ENCODE results near the gene PAGE3. TPM values are rescaled to one million over a fixed set of nuclear protein-coding genes. Genes with fewer than 3 reads are reported as not detected.

Gene PAGE3
- total and polyA plus RNA-seq, 2 experiments from 2014 or later, result not detected

GRCh38 chrX:55253528-55253927, 11.2 kb downstream of the PAGE3 start:
- no peak overlapping the region for H3K9ac ChIP-seq
- no peak for DNase-seq
- H3K4me3 ChIP-seq, result no peak overlapping the region
- no peaks in the 10 kb centered on the region for H3K9me2 ChIP-seq (ENCODE audit: insufficient read depth)
- H3K4me1 ChIP-seq (ENCODE audit: insufficient read depth), result no peaks in the 10 kb centered on the region
- in situ Hi-C loops (cut with MboI), result no loop called here
- H3K9me3 ChIP-seq (ENCODE audit: low read depth), result no peaks in the 10 kb centered on the region
- no peaks in the 10 kb centered on the region for H3K27me3 ChIP-seq (replicated peaks; ENCODE audit: insufficient read depth)
- H4K20me1 ChIP-seq (ENCODE audit: insufficient read depth), result no peaks in the 10 kb centered on the region
- H2AFZ ChIP-seq, result no peak overlapping the region
- no peak overlapping the region for H3K4me2 ChIP-seq (ENCODE audit: unreplicated experiment)
- no peak overlapping the region for H3K27ac ChIP-seq
- TF ChIP-seq EZH2phosphoT487 (IDR thresholded peaks at IDR 0.05; ENCODE audit: insufficient read depth, low read depth), result no peak
- TF ChIP-seq EZH2 (IDR thresholded peaks at IDR 0.05; ENCODE audit: insufficient read depth, poor library complexity, severe bottlenecking), result no peak
- no peaks in the 10 kb centered on the region for H3F3A ChIP-seq (ENCODE audit: insufficient read depth)
- no peaks in the 10 kb centered on the region for H3K36me3 ChIP-seq (ENCODE audit: low read depth)
- H3K79me2 ChIP-seq (ENCODE audit: insufficient read depth), result no peaks in the 10 kb centered on the region

- H2AFZ ChIP-seq, result no peak overlapping the region
- no peaks in the 10 kb centered on the region for H4K20me1 ChIP-seq (ENCODE audit: insufficient read depth)
- no peaks in the 10 kb centered on the region for H3K4me1 ChIP-seq (ENCODE audit: insufficient read depth)
- H3K4me3 ChIP-seq, result no peak overlapping the region
- H3K36me3 ChIP-seq (ENCODE audit: low read depth), result no peaks in the 10 kb centered on the region
- in situ Hi-C loops (cut with MboI), result no loop called here
- H3K27ac ChIP-seq, result no peak overlapping the region
- no peaks in the 10 kb centered on the region for H3K9me3 ChIP-seq (ENCODE audit: low read depth)
- H3K9me2 ChIP-seq (ENCODE audit: insufficient read depth), result no peaks in the 10 kb centered on the region
- H3F3A ChIP-seq (ENCODE audit: insufficient read depth), result no peaks in the 10 kb centered on the region
- TF ChIP-seq EZH2phosphoT487 (IDR thresholded peaks at IDR 0.05; ENCODE audit: insufficient read depth, low read depth) (no peak), EZH2 (IDR thresholded peaks at IDR 0.05; ENCODE audit: insufficient read depth, poor library complexity, severe bottlenecking) (no peak)
- no peaks in the 10 kb centered on the region for H3K27me3 ChIP-seq (replicated peaks; ENCODE audit: insufficient read depth)
- no peak for DNase-seq
- no peak overlapping the region for H3K9ac ChIP-seq
- no peaks in the 10 kb centered on the region for H3K79me2 ChIP-seq (ENCODE audit: insufficient read depth)
- WGBS, 2 experiments (ENCODE audit: low coverage in 1 of 2, low lambda C conversion rate in 2 of 2, missing lambda C conversion rate in 2 of 2), result 6 to 18% methylated on average over 3 to 6 of the region's 6 CpGs
- no peak overlapping the region for H3K4me2 ChIP-seq (ENCODE audit: unreplicated experiment)
Observed at GRCh38 chrX:55240788-55241340, 23.9 kb downstream of the PAGE3 start.

GRCh38 chrX:55220119-55220794, 44.5 kb downstream of the PAGE3 start, which contains the start of gene PAGE5:
PAGE5 (plus strand) TSS chrX:55220346; CDS start chrX:55221383, 1,037 bp downstream.
- TF ChIP-seq EZH2 (IDR thresholded peaks at IDR 0.05; ENCODE audit: insufficient read depth, poor library complexity, severe bottlenecking), result no peak
- no peak for TF ChIP-seq EZH2phosphoT487 (IDR thresholded peaks at IDR 0.05; ENCODE audit: insufficient read depth, low read depth)
- in situ Hi-C loops (cut with MboI), result no loop called here
- DNase-seq, result no peak
- Histone ChIP-seq H3F3A (ENCODE audit: insufficient read depth) (no peaks in the 10 kb centered on the region), H3K9ac (no peak within 1 kb of the TSS), H3K4me1 (ENCODE audit: insufficient read depth) (no peaks in the 10 kb centered on the region), H3K9me3 (ENCODE audit: low read depth) (no peaks in the 10 kb centered on the region), H4K20me1 (ENCODE audit: insufficient read depth) (no peaks in the 10 kb centered on the region), H3K9me2 (ENCODE audit: insufficient read depth) (no peaks in the 10 kb centered on the region), H3K4me2 (ENCODE audit: unreplicated experiment) (no peak within 1 kb of the TSS), H3K4me3 (no peak within 1 kb of the TSS), H3K79me2 (ENCODE audit: insufficient read depth) (no peaks in the 10 kb centered on the region), H3K36me3 (ENCODE audit: low read depth) (no peaks in the 10 kb centered on the region), H3K27me3 (replicated peaks; ENCODE audit: insufficient read depth) (no peaks in the 10 kb centered on the region), H3K27ac (no peak within 1 kb of the TSS), H2AFZ (no peak within 1 kb of the TSS)
- 42 to 57% methylated on average over 19 to 30 of the region's 30 CpGs for WGBS, 2 experiments (ENCODE audit: low coverage in 1 of 2, low lambda C conversion rate in 2 of 2, missing lambda C conversion rate in 2 of 2)

- DNase-seq, result no peak
- Histone ChIP-seq H3K4me1 (ENCODE audit: insufficient read depth) (no peaks in the 10 kb centered on the region), H3K27ac (no peak overlapping the region), H3K79me2 (ENCODE audit: insufficient read depth) (no peaks in the 10 kb centered on the region), H3K4me3 (no peak overlapping the region), H3K9me3 (ENCODE audit: low read depth) (no peaks in the 10 kb centered on the region), H3K4me2 (ENCODE audit: unreplicated experiment) (no peak overlapping the region), H3F3A (ENCODE audit: insufficient read depth) (no peaks in the 10 kb centered on the region), H3K27me3 (replicated peaks; ENCODE audit: insufficient read depth) (no peaks in the 10 kb centered on the region), H2AFZ (no peak overlapping the region), H3K9ac (no peak overlapping the region), H3K9me2 (ENCODE audit: insufficient read depth) (no peaks in the 10 kb centered on the region), H3K36me3 (ENCODE audit: low read depth) (no peaks in the 10 kb centered on the region), H4K20me1 (ENCODE audit: insufficient read depth) (no peaks in the 10 kb centered on the region)
- 10 to 33% methylated on average over 3 of the region's 3 CpGs for WGBS, 2 experiments (ENCODE audit: low coverage in 1 of 2, low lambda C conversion rate in 2 of 2, missing lambda C conversion rate in 2 of 2)
- in situ Hi-C loops (cut with MboI), result no loop called here
- TF ChIP-seq EZH2 (IDR thresholded peaks at IDR 0.05; ENCODE audit: insufficient read depth, poor library complexity, severe bottlenecking) (no peak), EZH2phosphoT487 (IDR thresholded peaks at IDR 0.05; ENCODE audit: insufficient read depth, low read depth) (no peak)
Observed at GRCh38 chrX:55213381-55213780, 51.3 kb downstream of the PAGE3 start.

Measured in GM23248 (cell line).